ENCODE data around the gene MICAL3. TPM values are rescaled to one million over a fixed set of nuclear protein-coding genes. Genes with fewer than 3 reads are reported as not detected.

Gene MICAL3
- total and polyA plus RNA-seq, 9 donors, result 17.5 to 106 (median 81.3) TPM

DNA sequence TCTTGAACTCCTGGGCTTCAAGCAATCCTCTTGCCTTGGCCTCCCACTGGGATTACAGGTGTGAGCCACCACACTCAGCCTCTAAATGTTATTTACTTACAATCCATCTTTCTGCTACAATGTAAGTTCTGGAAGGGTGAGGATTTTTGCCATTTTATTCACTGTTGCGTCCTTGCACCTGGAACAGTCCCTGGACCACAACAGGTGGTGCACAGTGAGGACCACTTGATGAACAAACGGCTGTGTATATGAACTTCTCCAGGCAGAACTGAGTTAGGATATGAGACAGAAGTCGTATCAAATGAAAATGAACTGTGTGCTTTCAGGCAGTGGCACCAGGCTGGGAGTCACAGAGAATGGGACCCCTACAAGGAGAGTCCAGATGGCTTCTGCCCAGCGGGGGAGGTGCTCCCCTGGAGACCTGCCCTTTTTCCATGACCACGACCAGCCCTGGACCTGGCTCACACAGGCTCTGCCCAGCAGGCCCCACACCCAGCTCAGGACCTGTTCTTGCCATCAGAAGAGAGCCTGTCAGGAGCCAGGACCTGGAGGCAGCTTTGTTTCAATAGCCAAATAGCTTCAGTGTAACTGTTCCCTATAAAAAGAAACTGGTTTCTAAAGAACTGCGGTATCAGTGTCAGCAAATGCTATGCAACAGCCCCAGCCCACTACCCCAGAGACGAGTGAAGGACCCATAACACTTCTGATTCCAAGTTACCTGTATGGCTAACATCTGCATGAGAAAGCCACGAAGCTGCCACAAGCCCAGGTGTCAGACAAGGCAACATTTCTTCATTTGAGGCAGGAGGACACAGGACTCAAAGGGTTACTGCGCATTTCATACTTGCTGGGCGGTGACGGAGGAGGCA, 104.9 kb downstream of the MICAL3 start:
- Histone ChIP-seq H3K27me3 (no peaks in the 10 kb centered on the region), H3K4me3 (no peak overlapping the region), H3K36me3 (no peaks in the 10 kb centered on the region), H3K4me1 (ENCODE audit: insufficient read depth) (peaks cover 41% of the 10 kb centered on the region), H3K9me3 (no peaks in the 10 kb centered on the region), H3K27ac (peak overlapping the region in 1 of 2 donors; percentile 55)
- DNase-seq, result no peak
- TF ChIP-seq EP300 (IDR thresholded peaks at IDR 0.05), result no peak
- no peak for TF ChIP-seq POLR2A (IDR thresholded peaks at IDR 0.05)
- TF ChIP-seq, protein P1, sequence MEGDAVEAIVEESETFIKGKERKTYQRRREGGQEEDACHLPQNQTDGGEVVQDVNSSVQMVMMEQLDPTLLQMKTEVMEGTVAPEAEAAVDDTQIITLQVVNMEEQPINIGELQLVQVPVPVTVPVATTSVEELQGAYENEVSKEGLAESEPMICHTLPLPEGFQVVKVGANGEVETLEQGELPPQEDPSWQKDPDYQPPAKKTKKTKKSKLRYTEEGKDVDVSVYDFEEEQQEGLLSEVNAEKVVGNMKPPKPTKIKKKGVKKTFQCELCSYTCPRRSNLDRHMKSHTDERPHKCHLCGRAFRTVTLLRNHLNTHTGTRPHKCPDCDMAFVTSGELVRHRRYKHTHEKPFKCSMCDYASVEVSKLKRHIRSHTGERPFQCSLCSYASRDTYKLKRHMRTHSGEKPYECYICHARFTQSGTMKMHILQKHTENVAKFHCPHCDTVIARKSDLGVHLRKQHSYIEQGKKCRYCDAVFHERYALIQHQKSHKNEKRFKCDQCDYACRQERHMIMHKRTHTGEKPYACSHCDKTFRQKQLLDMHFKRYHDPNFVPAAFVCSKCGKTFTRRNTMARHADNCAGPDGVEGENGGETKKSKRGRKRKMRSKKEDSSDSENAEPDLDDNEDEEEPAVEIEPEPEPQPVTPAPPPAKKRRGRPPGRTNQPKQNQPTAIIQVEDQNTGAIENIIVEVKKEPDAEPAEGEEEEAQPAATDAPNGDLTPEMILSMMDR (IDR thresholded peaks at IDR 0.05), result no peak
- intact Hi-C loops (cut with DNase I), result loop anchor here (5.0 to 10.0 kb wide), 4 partner anchors 75 to 155 kb away; partner anchors contain the start of gene PEX26 (in 2 of the 4)
- 76 to 81% (median 77%) methylated on average over 11 of the region's 11 CpGs for WGBS, 3 donors

DNA sequence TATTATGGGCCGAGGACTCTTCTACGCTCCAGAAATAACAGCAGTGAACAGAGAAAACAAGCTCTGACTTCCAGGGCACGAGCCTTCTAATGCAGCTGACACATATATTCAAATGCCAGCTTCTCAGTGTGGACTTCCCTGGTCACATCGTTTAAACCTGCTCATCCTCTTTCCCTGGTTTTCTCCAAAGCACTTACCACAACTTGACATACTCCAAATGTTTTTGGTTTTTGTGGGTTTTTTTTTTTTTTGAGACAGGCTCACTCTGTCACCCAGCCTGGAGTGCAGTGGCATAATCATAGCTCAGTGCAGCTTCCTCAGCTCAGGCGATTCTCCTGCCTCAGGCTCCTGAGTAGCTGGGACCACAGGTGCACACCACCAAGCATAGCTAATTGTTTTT, 105.5 kb downstream of the MICAL3 start:
- H3K36me3 ChIP-seq, result no peaks in the 10 kb centered on the region
- no peaks in the 10 kb centered on the region for H3K27me3 ChIP-seq
- no peak for TF ChIP-seq EP300 (IDR thresholded peaks at IDR 0.05)
- TF ChIP-seq, protein P1 (IDR thresholded peaks at IDR 0.05), result no peak
- no peak for TF ChIP-seq POLR2A (IDR thresholded peaks at IDR 0.05)
- H3K4me3 ChIP-seq, result no peak overlapping the region
- peaks cover 37% of the 10 kb centered on the region for H3K4me1 ChIP-seq (ENCODE audit: insufficient read depth)
- H3K27ac ChIP-seq, result no peak overlapping the region
- 74 to 83% (median 77%) methylated on average over 5 of the region's 5 CpGs for WGBS, 3 donors
- no peak for DNase-seq
- H3K9me3 ChIP-seq, result no peaks in the 10 kb centered on the region
- intact Hi-C loops (cut with DNase I), result loop anchor here in 3 of 4 donors (10.0 kb wide), 3 partner anchors 74 to 156 kb away; partner anchors contain the start of gene PEX26 (in 2 of the 3)

DNA sequence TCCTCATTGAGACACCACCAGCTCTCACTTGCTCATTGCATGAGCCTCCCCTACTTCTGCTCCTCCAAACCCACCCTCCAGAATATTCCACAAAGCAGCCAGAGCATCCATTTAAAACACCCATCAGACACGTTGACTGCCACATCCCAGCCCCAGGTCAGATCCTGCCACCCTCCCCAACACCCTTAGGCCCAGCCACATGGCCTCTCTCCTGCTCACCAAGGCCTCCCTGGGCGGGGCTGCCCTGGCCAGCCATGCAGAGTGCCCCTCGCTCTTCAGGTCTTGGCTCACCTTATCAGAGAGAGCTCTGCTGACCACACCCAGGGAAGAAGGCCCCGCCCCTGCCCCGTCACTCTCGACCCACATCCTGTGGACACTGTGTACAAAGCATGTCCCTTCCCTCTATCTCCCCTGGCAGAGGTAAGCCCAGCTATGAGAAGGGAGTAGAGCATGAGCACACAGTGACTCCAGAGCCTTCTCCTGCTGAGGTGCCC, 106.8 kb downstream of the MICAL3 start:
- Histone ChIP-seq H3K27me3 (no peaks in the 10 kb centered on the region), H3K4me3 (no peak overlapping the region), H3K36me3 (no peaks in the 10 kb centered on the region), H3K9me3 (no peaks in the 10 kb centered on the region), H3K27ac (no peak overlapping the region), H3K4me1 (ENCODE audit: insufficient read depth) (peaks cover 26% of the 10 kb centered on the region)
- DNase-seq, result no peak
- TF ChIP-seq POLR2A (IDR thresholded peaks at IDR 0.05), result no peak
- intact Hi-C loops (cut with DNase I), result loop anchor here in 3 of 4 donors (10.0 kb wide), 3 partner anchors 73 to 157 kb away; partner anchors contain the start of gene PEX26 (in 2 of the 3)
- 89 to 93% (median 90%) methylated on average over 6 of the region's 6 CpGs for WGBS, 3 donors

DNA sequence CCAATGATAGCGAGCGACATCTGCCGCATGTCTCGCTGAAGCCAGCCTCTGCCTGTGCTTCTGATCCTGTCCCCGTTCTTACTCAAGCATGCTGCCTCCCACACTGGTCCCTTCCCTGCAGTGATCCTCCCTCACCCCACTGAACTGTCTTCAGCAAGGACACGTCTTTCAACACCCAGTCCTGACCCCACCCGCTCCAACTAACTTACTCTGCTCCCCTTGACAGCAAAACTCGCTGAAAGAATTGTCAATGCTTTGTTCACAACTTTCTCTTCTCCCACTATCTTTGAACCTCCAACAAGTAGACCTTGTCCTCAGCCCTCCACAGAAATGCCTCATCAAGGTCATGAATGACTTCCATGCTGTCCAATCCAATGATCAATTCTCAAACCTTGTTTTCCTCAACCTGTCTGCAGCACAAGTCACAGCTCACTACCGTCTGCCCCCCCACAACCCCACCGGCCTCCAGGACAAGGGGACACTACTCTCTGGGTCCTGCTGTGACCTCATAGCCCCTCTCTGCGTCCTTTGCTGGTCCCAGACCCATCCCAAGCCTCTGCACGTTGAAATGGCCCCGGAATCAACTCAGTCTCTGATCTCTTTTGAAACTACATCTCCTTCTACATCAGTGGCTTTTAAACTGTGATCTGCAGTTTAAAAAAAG, 108.0 kb downstream of the MICAL3 start:
- no peak overlapping the region for H3K4me3 ChIP-seq
- TF ChIP-seq, protein P1 (IDR thresholded peaks at IDR 0.05), result no peak
- TF ChIP-seq EP300 (IDR thresholded peaks at IDR 0.05) (no peak), POLR2A (IDR thresholded peaks at IDR 0.05) (no peak)
- no peak for DNase-seq
- no peaks in the 10 kb centered on the region for H3K36me3 ChIP-seq
- no peaks in the 10 kb centered on the region for H3K9me3 ChIP-seq
- no peaks in the 10 kb centered on the region for H3K27me3 ChIP-seq
- no peak overlapping the region for H3K27ac ChIP-seq
- peaks cover 17% of the 10 kb centered on the region for H3K4me1 ChIP-seq (ENCODE audit: insufficient read depth)
- intact Hi-C loops (cut with DNase I), result loop anchor here in 3 of 4 donors (10.0 kb wide), 3 partner anchors 72 to 158 kb away; partner anchors contain the start of gene PEX26 (in 2 of the 3)
- WGBS, 3 donors, result 76 to 82% (median 78%) methylated on average over 13 of the region's 13 CpGs
